NCI-H2029 treated with DMSO at 0.1 percent for 48 hours (cell line): Measurements from ENCODE around the gene STON1.
"Not testable (repeated sequence)": the region's sequence is repeated elsewhere in the genome, so short reads cannot be mapped to it uniquely, and the experiment has no call there.

Experiments used
- DNase-seq: peaks from one replicate; lab custom pipeline; 2025; lab: John Stamatoyannopoulos, UW

Gene STON1, protein sequence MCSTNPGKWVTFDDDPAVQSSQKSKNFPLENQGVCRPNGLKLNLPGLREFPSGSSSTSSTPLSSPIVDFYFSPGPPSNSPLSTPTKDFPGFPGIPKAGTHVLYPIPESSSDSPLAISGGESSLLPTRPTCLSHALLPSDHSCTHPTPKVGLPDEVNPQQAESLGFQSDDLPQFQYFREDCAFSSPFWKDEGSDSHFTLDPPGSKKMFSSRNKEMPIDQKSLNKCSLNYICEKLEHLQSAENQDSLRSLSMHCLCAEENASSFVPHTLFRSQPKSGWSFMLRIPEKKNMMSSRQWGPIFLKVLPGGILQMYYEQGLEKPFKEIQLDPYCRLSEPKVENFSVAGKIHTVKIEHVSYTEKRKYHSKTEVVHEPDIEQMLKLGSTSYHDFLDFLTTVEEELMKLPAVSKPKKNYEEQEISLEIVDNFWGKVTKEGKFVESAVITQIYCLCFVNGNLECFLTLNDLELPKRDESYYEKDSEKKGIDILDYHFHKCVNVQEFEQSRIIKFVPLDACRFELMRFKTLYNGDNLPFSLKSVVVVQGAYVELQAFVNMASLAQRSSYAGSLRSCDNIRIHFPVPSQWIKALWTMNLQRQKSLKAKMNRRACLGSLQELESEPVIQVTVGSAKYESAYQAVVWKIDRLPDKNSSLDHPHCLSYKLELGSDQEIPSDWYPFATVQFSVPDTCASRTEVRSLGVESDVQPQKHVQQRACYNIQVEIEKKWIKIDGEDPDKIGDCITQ

GRCh38 chr2:48530033-48530811 is at the start of gene STON1:
Gene STON1, plus strand, starts transcription at chr2:48530154. Its CDS starts 50,480 bp downstream, at chr2:48580634.
- DNase-seq: no peak

DNA sequence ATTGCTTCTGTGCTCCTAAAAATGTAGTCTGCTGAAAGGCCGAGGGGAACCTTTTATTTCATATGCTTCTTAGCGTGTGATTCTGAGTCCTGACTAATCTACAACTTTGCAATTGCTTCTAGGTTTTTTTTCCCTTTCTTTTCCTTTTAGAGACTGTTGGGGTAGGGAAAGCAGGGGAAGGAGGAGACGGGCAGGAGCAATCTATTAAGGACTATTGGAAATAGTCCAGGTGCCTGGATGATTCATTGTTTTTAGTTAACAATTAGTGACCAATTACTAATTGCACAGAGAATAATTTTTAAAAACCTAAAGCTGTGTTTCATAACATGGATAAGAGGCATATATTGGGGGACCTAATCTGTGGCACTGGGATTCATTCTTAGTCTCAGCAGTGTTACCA is 49.4 kb upstream of the STON1 start:
- DNase-seq: no peak

DNA sequence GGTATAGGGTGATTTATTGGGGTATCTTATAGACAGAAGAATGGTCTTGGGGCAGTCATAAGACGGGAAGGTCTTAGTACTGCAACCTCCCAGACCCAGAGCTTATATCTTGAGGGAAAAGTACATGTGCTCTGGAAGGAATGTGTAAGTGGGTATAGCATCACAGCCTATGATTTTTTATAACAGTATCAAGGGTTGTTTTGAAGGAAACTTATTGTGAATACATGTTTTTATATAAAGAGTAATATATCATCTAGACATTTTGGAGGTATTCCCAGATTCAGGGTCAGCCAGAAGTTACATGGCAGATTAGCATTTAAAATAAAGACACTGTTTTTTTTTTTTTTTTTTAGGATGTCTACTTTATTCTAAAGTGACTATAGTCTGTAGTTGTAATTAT is 47.6 kb upstream of the STON1 start:
- DNase-seq: no peak

GRCh38 chr2:48482769-48483168 is 47.2 kb upstream of the STON1 start:
- peak; percentile 23 for DNase-seq

- DNase-seq: no peak
Measured at GRCh38 chr2:48483506-48483905, 46.4 kb upstream of the STON1 start.

DNA sequence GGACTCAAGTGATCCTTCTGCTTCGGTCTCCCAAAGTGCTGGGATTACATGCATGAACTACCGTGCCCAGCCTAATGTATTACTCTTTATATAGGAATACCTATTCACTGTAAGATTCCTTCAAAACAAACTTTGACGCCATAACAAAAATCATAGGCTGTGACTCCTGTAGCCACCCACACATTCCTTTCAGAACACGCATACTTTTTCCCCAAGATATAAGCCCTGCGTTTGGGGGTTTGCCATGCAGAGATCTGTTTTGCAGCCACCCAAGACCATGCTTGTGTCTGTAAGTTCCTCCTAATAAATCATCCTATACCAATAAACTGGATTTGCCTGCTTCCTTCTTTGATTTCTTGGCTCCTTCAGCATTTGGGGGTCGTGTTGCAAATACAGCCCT is 46.0 kb upstream of the STON1 start:
- DNase-seq: no peak

- no peak for DNase-seq
Measured at GRCh38 chr2:48488545-48488944, 41.4 kb upstream of the STON1 start.

DNA sequence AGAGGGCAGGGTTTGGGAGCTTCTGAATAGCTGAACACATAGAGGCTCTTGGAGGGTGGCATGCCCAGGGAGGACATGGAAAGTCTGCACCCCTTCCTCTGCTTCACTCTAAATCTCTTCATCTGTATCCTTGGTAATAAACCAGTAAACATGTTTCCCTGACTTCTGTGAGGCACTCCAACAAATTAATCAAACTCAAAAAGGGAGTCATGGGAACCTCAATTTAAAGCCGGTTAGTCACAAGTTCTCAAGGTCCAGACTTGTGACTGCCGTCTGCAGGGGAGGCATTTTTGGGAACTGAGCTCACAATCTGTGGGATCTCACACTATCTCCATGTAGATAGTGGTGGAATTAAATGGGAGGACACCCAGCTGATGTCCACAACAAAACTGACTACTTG is 33.1 kb upstream of the STON1 start:
- no peak for DNase-seq

DNA sequence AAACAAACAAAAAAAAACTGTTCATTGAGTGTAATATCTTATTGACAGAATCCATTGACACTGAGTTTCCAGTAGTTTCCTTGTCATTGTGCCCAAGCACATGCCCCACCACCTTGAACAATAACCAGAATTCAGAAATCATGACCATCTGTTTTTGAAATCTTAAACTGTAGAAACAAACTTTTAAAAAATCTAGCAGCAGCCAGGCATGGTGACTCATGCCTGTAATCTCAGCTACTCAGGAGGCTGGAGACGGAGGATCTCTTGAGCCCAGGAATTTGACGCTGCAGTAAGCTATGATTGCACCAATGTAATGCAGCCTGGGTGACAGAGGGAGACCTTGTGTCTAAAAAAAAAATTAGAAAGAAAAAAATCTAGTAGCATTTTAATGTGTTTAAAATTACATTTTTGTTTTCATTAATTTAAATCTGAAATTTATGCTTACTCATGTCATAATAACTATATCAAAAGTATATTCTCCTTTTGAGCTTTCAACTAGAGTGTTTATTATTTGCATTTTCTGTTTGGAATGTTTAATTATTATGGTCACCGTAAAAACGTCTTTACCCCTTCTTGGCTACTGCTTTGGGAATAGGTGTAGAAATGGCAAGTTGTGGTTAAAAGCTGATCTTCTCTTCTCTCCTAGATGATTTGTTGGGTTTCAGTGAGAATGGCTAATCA is 25.2 kb upstream of the STON1 start:
- DNase-seq: no peak

DNA sequence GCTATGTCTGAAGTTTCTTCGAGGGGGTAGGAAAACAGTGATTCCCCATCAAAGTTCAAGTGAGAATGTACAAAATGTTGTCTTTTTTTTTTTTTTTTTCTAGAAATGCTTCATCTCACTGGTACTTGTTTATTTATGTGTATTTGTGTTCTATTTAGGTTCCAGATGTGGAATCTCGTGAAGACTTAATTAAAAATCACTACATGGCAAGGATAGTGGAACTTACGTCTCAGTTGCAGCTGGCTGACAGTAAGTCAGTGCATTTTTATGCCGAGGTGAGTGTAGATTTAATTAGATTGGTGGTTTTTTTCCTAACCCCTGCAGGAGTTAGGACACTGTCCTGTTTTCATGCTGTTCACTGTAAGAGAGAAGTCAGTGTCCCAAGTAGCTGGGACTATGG is 22.8 kb upstream of the STON1 start:
- no peak for DNase-seq

GRCh38 chr2:48508461-48509124 is 21.4 kb upstream of the STON1 start:
- DNase-seq: no peak

- no peak for DNase-seq
Measured at GRCh38 chr2:48510329-48510728, 19.6 kb upstream of the STON1 start.

- DNase-seq: no peak
Measured at GRCh38 chr2:48511849-48512470, 18.0 kb upstream of the STON1 start.

- DNase-seq: no peak
Measured at GRCh38 chr2:48512571-48512970, 17.4 kb upstream of the STON1 start.

- no peak for DNase-seq
Measured at GRCh38 chr2:48514348-48515003, 15.5 kb upstream of the STON1 start.

DNA sequence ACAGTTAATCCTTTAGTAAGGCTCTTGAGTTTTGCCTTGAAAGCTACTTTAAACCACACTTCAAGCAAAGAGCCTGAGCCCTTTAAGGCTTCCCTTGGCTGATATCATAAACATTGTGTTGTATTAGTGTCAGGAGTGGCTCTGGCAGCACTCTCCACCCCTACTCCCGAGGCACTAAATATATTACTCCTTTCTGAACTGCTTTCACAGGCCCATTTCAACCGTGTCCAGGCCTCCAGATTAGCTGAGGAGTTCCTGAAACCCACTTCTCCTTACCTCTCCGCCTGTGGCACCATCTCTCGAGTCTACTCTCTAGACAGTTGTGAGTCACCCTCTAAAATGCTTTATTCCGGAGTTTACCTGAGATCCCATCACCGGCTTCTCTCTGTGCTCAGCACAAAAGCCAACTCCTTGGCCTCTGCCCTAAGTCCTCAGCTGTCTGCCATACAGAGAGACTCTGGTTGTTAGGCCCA is 14.4 kb upstream of the STON1 start:
- DNase-seq: no peak

- DNase-seq: no peak
Measured at GRCh38 chr2:48519593-48519992, 10.4 kb upstream of the STON1 start.

DNA sequence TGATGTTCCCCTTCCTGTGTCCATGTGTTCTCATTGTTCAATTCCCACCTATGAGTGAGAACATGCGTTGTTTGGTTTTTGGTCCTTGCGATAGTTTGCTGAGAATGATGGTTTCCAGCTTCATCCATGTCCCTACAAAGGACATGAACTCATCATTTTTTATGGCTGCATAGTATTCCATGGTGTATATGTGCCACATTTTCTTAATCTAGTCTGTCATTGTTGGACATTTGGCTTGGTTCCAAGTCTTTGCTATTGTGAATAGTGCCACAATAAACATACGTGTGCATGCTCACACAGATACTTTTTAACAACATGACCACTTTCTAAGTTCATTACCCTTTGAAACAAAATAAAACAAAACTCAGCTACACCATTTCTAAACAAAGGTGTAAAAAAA is 5.2 kb upstream of the STON1 start:
- DNase-seq: not testable (repeated sequence)

DNA sequence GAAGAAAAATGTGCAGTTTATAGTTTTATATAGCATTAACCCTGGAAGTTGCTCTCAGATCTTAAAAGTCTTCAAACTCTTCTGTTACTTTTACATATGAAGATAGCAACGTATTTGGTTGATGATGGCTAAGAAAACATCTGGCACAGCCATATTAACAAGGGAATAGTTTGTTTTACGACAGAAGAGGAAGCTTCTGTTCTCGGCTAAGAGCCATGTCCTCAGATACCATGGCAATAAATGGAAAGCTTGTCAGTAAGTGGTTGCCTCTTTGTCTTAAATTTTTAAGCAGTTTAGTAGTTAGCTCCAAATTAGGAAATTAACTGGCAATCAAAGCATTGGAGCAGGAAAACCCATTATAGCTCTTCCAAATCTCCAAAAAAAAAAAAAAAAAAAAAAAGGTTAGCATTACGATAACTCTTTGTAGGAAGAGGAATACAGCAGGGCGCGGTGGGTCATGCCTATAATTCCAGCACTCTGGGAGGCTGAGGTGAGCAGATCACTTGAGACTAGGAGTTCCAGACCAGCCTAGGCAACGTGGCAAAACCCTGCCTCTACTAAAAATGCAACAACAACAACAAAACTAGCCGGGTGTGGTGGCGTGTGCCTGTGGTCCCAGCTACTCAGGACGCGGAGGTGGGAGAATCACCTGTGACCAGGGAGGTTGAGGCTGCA is 4.5 kb upstream of the STON1 start:
- no peak for DNase-seq
